ENCODE results near the gene RRAGD. TPM values are rescaled to one million over a fixed set of nuclear protein-coding genes. Genes with fewer than 3 reads are reported as not detected.
A peak's percentile ranks its signal among the peaks of the same experiment; 100 is the strongest.

RRAGD gene, protein sequence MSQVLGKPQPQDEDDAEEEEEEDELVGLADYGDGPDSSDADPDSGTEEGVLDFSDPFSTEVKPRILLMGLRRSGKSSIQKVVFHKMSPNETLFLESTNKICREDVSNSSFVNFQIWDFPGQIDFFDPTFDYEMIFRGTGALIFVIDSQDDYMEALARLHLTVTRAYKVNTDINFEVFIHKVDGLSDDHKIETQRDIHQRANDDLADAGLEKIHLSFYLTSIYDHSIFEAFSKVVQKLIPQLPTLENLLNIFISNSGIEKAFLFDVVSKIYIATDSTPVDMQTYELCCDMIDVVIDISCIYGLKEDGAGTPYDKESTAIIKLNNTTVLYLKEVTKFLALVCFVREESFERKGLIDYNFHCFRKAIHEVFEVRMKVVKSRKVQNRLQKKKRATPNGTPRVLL
- total RNA-seq (1 to 10 TPM; 7.3 to 8.7 TPM), polyA plus RNA-seq (1.4 TPM)

DNA sequence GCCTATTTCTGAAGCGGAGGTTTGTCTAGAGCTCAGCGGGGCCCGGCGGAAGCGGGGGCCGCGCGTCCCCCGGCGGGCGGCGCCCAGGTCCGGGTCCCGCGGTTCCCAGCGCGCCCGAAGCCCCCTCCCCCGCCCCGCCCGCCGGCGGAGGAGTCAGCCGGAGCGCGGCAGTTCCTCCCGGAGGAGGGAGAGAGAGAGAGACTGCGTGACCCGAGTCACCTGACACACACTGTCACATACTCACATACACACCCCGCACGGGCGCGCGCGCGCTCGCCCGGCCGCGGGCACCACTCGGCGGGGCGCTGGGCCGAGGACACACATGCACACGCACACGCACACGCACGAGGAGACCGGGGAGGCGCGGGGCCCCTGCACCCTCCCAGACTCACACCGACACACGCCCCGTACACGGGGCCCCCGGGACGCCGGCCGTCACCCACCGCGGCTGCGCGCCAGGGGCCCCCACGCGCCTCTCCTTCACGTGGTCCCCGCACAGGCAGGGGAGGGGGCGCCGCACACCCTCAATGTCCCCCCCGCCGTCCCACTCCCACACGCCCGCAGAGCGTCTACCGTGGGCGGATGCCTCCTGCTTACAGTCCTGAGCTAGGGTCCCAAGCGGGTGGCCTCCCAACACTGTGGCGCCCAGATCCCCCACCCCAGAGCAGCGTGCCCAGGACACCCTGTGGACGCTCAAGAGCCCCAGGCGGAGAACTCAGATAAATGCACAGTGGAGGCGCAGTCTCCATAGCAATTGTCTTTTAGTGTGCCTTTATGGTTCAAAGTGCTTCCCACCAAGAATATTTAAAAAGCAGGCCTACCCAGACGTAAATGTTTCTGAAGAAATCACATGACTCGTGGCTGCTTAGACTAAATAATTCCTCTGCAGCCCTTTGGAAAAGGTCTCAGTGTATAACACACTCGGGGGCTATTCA lies at the start of gene RRAGD:
Gene RRAGD, minus strand, starts transcription at position 203 of the 935 bp plus-strand sequence. CDS start 280 bp downstream, outside the sequence.
- Histone ChIP-seq H3K27me3 (ENCODE audit: insufficient read depth, low read length, poor library complexity, severe bottlenecking) (peaks cover 4% of the 10 kb centered on the region), H3K36me3 (ENCODE audit: insufficient read depth, low read length) (no peaks in the 10 kb centered on the region), H3K4me1 (ENCODE audit: insufficient read depth, low read length) (peaks cover 20% of the 10 kb centered on the region), H3K9me3 (ENCODE audit: low read length) (no peaks in the 10 kb centered on the region), H3K4me3 (ENCODE audit: low read length) (peak within 1 kb of the TSS; percentile 68), H3K27ac (ENCODE audit: low read depth, low read length) (peak within 1 kb of the TSS; percentile 15)
- H3K27ac Mint-ChIP-seq: peak within 1 kb of the TSS; percentile 29 to 84 (median 65)
- H3K36me3 Mint-ChIP-seq: peaks cover 0 to 4% (median 2%) of the 10 kb centered on the region in 3 donors
- H3K27me3 Mint-ChIP-seq: peaks cover 28 to 31% of the 10 kb centered on the region in 2 donors
- DNase-seq: peak; percentile 32 to 75 (median 47)
- peaks cover 10 to 25% (median 14%) of the 10 kb centered on the region in 3 donors for H3K4me1 Mint-ChIP-seq
- CTCF ChIA-PET: interaction anchor here (0.9 to 5.1 kb wide), 6 partner anchors 20 to 44 kb away, joined by 3 to 24 read pairs (median 7); partner anchors contain the start of gene ANKRD6
- no peaks in the 10 kb centered on the region for H3K9me3 Mint-ChIP-seq
- peak within 1 kb of the TSS; percentile 89 to 98 (median 92) for H3K4me3 Mint-ChIP-seq
- POLR2A ChIA-PET: interaction anchor here (0.7 to 1.0 kb wide), 4 partner anchors 24 to 417 kb away, joined by 3 to 4 read pairs (median 3); no protein-coding TSS in a partner anchor

DNA sequence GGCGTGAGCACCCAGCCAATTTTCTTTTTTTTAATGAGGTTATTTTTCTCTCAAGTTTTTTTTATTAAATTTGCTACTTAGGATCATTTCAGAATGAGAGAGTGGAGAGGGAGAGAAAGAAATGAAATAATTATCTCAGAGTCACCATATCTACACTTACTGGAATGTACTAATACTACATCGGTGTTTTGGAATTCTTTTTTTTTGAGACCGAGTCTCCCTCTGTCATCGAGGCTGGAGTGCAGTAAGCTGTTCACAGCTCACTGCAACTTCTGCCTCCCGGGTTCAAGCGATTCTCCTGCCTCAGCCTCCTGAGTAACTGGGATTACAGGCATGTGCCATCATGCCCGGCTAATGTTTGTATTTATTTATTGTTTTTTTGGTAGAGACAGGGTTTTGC lies 48.6 kb upstream of the RRAGD start:
- no peak overlapping the region for H3K27ac ChIP-seq (ENCODE audit: low read depth, low read length)
- H3K4me1 ChIP-seq (ENCODE audit: insufficient read depth, low read length): no peaks in the 10 kb centered on the region
- DNase-seq: no peak
- Mint-ChIP-seq H3K4me1 (no peaks in the 10 kb centered on the region), H3K36me3 (peaks cover 0 to 10% (median 3%) of the 10 kb centered on the region in 3 donors), H3K9me3 (peaks cover 0 to 5% (median 4%) of the 10 kb centered on the region in 5 donors), H3K27ac (no peak overlapping the region), H3K4me3 (no peak overlapping the region), H3K27me3 (peaks cover 0 to 5% of the 10 kb centered on the region in 2 donors)
- no peak overlapping the region for H3K4me3 ChIP-seq (ENCODE audit: low read length)
- no peaks in the 10 kb centered on the region for H3K27me3 ChIP-seq (ENCODE audit: insufficient read depth, low read length, poor library complexity, severe bottlenecking)
- no peaks in the 10 kb centered on the region for H3K9me3 ChIP-seq (ENCODE audit: low read length)
- ChIA-PET POLR2A (no interaction called here), CTCF (interaction anchor here (0.5 kb wide), 1 partner anchor 40 kb away, joined by 3 read pairs; no protein-coding TSS in a partner anchor)
- H3K36me3 ChIP-seq (ENCODE audit: insufficient read depth, low read length): no peaks in the 10 kb centered on the region

- Histone ChIP-seq H3K36me3 (ENCODE audit: insufficient read depth, low read length) (no peaks in the 10 kb centered on the region), H3K27ac (ENCODE audit: low read depth, low read length) (no peak overlapping the region), H3K27me3 (ENCODE audit: insufficient read depth, low read length, poor library complexity, severe bottlenecking) (no peaks in the 10 kb centered on the region), H3K9me3 (ENCODE audit: low read length) (no peaks in the 10 kb centered on the region), H3K4me1 (ENCODE audit: insufficient read depth, low read length) (no peaks in the 10 kb centered on the region), H3K4me3 (ENCODE audit: low read length) (no peak overlapping the region)
- DNase-seq: no peak
- ChIA-PET POLR2A (interaction anchor here (0.6 kb wide), 1 partner anchor 552 kb away, joined by 3 read pairs; no protein-coding TSS in a partner anchor), CTCF (no interaction called here)
- peaks cover 0 to 7% (median 4%) of the 10 kb centered on the region in 5 donors for H3K9me3 Mint-ChIP-seq
- H3K4me1 Mint-ChIP-seq: no peaks in the 10 kb centered on the region
- H3K4me3 Mint-ChIP-seq: no peak overlapping the region
- H3K27ac Mint-ChIP-seq: no peak overlapping the region
- peaks cover 0 to 3% of the 10 kb centered on the region in 2 donors for H3K27me3 Mint-ChIP-seq
- peaks cover 0 to 14% (median 3%) of the 10 kb centered on the region in 3 donors for H3K36me3 Mint-ChIP-seq
Observed at GRCh38 chr6:89459501-89459900, 47.4 kb upstream of the RRAGD start.

GRCh38 chr6:89458704-89459103 lies 46.6 kb upstream of the RRAGD start:
- Mint-ChIP-seq H3K4me1 (no peaks in the 10 kb centered on the region), H3K4me3 (no peak overlapping the region)
- CTCF ChIA-PET: no interaction called here

GRCh38 chr6:89454300-89454699 lies 42.2 kb upstream of the RRAGD start:
- no peak overlapping the region for H3K4me3 ChIP-seq (ENCODE audit: low read length)
- H3K4me1 Mint-ChIP-seq: no peaks in the 10 kb centered on the region
- no peaks in the 10 kb centered on the region for H3K27me3 ChIP-seq (ENCODE audit: insufficient read depth, low read length, poor library complexity, severe bottlenecking)
- no peaks in the 10 kb centered on the region for H3K36me3 ChIP-seq (ENCODE audit: insufficient read depth, low read length)
- H3K4me3 Mint-ChIP-seq: no peak overlapping the region
- H3K4me1 ChIP-seq (ENCODE audit: insufficient read depth, low read length): no peaks in the 10 kb centered on the region
- DNase-seq: no peak
- no peak overlapping the region for H3K27ac Mint-ChIP-seq
- peaks cover 0 to 14% (median 4%) of the 10 kb centered on the region in 3 donors for H3K36me3 Mint-ChIP-seq
- no peak overlapping the region for H3K27ac ChIP-seq (ENCODE audit: low read depth, low read length)
- ChIA-PET POLR2A (no interaction called here), CTCF (interaction anchor here (0.9 kb wide), 1 partner anchor 22 kb away, joined by 5 read pairs; no protein-coding TSS in a partner anchor)
- H3K27me3 Mint-ChIP-seq: peaks cover 0 to 1% of the 10 kb centered on the region in 2 donors
- no peaks in the 10 kb centered on the region for H3K9me3 ChIP-seq (ENCODE audit: low read length)
- peaks cover 0 to 7% (median 4%) of the 10 kb centered on the region in 5 donors for H3K9me3 Mint-ChIP-seq

More at GRCh38 chr6:89458704-89459103, 46.6 kb upstream of the RRAGD start:
- Mint-ChIP-seq H3K27me3 (peaks cover 0 to 1% of the 10 kb centered on the region in 2 donors), H3K27ac (no peak overlapping the region), H3K36me3 (peaks cover 0 to 14% (median 4%) of the 10 kb centered on the region in 3 donors), H3K9me3 (peaks cover 0 to 7% (median 4%) of the 10 kb centered on the region in 5 donors)
- no peaks in the 10 kb centered on the region for H3K36me3 ChIP-seq (ENCODE audit: insufficient read depth, low read length)
- no peak for DNase-seq
- no peaks in the 10 kb centered on the region for H3K4me1 ChIP-seq (ENCODE audit: insufficient read depth, low read length)
- H3K4me3 ChIP-seq (ENCODE audit: low read length): no peak overlapping the region
- H3K27me3 ChIP-seq (ENCODE audit: insufficient read depth, low read length, poor library complexity, severe bottlenecking): no peaks in the 10 kb centered on the region
- no peaks in the 10 kb centered on the region for H3K9me3 ChIP-seq (ENCODE audit: low read length)
- POLR2A ChIA-PET: no interaction called here
- no peak overlapping the region for H3K27ac ChIP-seq (ENCODE audit: low read depth, low read length)

DNA sequence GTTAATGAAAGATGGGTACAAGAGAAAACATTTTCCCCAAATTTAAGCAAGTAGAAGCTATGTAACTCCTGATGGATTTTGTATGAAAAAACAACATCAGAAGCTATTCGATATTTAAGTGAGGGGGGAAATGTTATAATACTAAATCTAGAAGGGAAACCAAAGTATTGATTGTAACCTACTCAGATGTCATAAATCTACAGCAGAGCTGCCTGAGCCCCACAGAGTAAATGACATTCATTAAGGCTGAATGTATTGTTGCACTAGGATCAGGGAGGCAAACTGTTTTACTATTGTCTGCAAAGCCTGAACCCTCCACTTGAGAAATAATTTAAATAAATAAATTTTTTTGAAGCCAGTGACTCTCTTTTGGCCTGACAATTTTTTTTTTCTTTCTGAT lies 40.2 kb upstream of the RRAGD start:
- no peak overlapping the region for H3K4me3 ChIP-seq (ENCODE audit: low read length)
- H3K36me3 Mint-ChIP-seq: peaks cover 0 to 14% (median 6%) of the 10 kb centered on the region in 3 donors
- DNase-seq: no peak
- no peak overlapping the region for H3K4me3 Mint-ChIP-seq
- H3K27ac ChIP-seq (ENCODE audit: low read depth, low read length): no peak overlapping the region
- CTCF ChIA-PET: no interaction called here
- H3K4me1 Mint-ChIP-seq: no peaks in the 10 kb centered on the region
- H3K27ac Mint-ChIP-seq: no peak overlapping the region
- POLR2A ChIA-PET: no interaction called here
- no peaks in the 10 kb centered on the region for H3K4me1 ChIP-seq (ENCODE audit: insufficient read depth, low read length)
- no peaks in the 10 kb centered on the region for H3K36me3 ChIP-seq (ENCODE audit: insufficient read depth, low read length)
- no peaks in the 10 kb centered on the region for H3K27me3 ChIP-seq (ENCODE audit: insufficient read depth, low read length, poor library complexity, severe bottlenecking)
- H3K27me3 Mint-ChIP-seq: peaks cover 0 to 1% of the 10 kb centered on the region in 2 donors
- H3K9me3 ChIP-seq (ENCODE audit: low read length): no peaks in the 10 kb centered on the region
- H3K9me3 Mint-ChIP-seq: peaks cover 0 to 7% (median 4%) of the 10 kb centered on the region in 5 donors

- H3K4me1 Mint-ChIP-seq: no peaks in the 10 kb centered on the region
- DNase-seq: no peak
- H3K27ac Mint-ChIP-seq: no peak overlapping the region
- H3K27me3 ChIP-seq (ENCODE audit: insufficient read depth, low read length, poor library complexity, severe bottlenecking): no peaks in the 10 kb centered on the region
- H3K9me3 Mint-ChIP-seq: no peaks in the 10 kb centered on the region
- no peak overlapping the region for H3K4me3 Mint-ChIP-seq
- ChIA-PET POLR2A (no interaction called here), CTCF (no interaction called here)
- H3K36me3 Mint-ChIP-seq: peaks cover 0 to 3% (median 0%) of the 10 kb centered on the region in 3 donors
- no peaks in the 10 kb centered on the region for H3K36me3 ChIP-seq (ENCODE audit: insufficient read depth, low read length)
- H3K27ac ChIP-seq (ENCODE audit: low read depth, low read length): no peak overlapping the region
- peaks cover 0 to 2% of the 10 kb centered on the region in 2 donors for H3K27me3 Mint-ChIP-seq
- H3K9me3 ChIP-seq (ENCODE audit: low read length): no peaks in the 10 kb centered on the region
- H3K4me1 ChIP-seq (ENCODE audit: insufficient read depth, low read length): no peaks in the 10 kb centered on the region
- H3K4me3 ChIP-seq (ENCODE audit: low read length): no peak overlapping the region
Observed at GRCh38 chr6:89449193-89449592, 37.1 kb upstream of the RRAGD start.
